HG03066 (cell line): ENCODE data around the gene TMEM223.
A peak's percentile ranks its signal among the peaks of the same experiment; 100 is the strongest.
"Not testable (repeated sequence)": the region's sequence is repeated elsewhere in the genome, so short reads cannot be mapped to it uniquely, and the experiment has no call there.

ENCODE experiments used
- ATAC-seq: cut with Tn5 transposase; IDR thresholded peaks from one replicate; pipeline ENCODE4 v1.9.1; 2021; ENCODE audit warnings: low read depth; ENCODE audit not compliant: unreplicated experiment

The TMEM223 gene

DNA sequence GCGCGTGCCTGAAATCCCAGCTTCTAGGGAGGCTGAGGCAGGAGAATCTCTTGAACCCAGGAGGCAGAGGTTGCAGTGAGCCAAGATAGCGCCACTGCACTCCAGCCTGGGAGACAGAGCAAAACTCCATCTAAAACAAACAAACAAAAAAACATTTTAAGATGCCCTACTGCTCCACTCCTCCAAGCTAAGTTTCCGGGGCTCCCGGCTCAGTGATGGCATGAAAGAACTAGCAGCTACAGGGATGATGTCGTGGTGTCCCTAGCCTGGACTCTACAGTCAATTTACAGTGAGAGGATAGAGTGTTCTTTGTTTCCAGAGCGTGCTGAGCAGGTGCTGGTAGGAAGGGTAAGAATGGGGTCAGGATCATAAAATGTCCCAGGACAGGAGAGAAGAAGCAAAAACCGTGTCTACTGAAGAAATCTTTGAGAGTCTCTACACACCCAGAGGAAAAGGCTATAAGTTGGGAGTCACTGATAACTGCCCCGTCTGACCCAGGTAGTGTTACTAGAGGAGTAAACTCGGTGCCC is 36.7 kb downstream of the TMEM223 start:
- no peak for ATAC-seq

DNA sequence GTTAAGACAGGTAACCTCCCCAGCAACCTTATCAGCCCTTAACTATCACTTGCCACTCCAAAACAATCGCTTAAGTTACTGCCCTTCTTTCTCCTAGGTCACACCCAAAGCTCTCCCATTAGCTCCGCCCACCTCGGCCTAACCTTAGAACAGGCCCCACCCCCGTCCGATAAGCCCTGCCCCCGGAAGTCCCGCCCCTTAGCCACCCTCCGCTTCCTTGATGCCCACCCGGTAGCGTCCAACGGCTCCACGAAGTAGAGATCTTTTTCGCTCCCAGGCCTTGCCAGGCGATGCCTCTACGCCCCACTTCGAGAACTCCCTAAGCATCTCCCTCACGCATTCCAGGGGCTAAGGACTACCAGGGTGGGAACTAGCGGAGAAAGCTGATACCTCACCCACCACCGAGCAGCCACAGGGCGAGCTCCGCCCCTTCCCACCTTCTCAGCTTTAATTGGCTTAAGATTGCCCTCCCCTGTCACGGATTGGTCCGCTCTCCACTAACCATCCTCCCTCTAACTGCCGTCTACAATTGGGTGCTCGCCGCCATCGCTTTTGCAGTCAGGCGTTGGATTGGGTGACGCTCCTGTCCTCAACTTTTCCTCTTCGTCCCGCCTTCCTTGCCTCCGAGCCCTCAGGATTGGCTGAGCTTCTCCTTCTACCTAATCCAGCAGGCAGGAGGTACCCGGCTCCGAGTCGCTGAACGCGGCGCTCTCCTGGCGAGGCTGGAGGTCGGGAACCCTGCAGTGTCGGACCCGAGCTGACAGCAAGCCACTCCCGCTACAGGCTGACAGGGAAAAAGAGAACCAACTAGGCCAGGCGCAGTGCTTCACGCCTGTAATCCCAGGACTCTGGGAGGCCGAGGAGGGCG is 37.8 kb downstream of the TMEM223 start, which contains the start of gene ZBTB3:
Gene ZBTB3, minus strand, starts transcription at position 425 of the 868 bp plus-strand sequence. CDS start 496 bp downstream, outside the sequence.
- peak; percentile 97 for ATAC-seq

DNA sequence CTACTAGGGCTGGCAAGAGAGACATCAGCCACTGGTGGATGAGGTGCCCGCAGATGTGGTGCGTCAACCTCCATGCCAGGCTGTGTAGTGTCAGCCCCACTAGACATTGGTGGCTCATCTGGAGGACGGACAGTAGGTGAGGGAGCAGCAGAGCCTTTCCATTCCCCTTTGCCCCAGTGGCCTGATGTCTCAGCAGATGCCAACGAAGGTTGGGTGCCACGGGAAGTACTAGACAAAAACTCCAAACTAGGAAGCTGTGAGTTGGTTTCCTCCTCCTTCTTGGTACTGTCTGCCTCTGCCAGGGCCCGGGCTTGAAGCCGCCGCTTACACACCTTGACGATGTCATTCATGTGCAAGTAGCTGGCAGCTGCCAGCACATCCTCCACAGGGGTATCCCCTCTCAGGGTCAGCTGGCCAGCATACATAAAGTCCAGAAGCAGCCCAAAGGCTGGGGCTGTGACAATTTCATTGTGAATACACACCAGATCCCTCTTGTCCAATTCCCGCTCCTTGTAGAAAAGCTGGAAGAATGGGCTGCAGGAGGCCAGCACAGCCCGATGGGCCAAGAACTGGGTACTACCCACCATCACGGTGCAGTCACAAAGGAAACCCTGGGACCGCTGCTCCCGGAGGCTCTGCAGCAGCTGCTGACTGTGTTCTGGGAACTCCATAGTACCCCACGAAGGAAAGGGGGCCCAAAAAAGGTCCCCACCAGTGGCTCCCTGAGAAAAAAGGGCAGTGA is 38.6 kb downstream of the TMEM223 start:
- no peak for ATAC-seq

DNA sequence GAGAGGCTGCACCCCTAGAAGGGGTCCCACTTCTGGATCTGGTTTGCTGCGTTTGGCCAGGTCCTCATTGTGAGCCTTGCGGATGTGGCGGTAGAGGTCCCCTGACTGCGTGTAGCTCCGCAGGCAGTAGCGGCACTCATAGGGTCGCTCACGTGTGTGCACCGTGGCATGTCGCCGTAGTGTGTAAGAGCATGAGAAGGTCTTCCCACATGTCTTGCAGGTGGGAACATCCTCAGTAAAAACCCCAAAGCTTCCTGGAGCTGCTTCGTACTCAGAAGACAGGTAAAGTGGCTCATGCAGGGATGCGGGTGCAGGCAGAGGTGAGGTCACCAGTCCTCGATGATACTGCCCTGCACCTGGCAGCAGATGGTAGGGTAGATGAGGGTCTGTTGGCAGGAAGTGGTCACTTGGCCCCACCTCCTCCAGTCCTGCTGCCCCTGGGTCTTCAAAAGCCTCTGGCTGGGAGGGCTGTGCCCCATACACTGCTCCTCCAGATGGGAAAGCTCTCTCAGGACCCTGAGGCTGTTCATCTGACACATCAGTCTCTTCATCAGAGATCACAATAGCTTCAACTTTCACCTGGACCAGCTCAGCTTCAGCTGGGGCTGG is 39.5 kb downstream of the TMEM223 start:
- ATAC-seq, result no peak

DNA sequence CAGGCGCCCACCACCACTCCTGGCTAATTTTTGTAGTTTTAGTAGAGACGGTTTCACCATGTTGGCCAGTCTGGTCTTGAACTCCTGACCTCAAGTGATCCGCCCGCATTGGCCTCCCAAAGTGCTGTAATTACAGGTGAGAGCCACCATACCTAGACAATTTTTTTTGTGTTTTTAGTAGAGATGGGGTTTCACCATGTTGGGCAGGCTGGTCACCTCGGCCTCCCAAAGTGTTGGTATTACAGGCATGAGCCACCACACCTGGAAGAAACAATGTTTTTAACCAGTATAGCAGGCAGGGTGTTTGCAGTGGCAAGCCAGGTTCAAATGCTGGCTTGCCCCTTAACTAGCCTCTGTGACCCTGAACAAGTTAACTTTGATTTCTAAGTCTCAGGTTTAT is 41.9 kb downstream of the TMEM223 start:
- not testable (repeated sequence) for ATAC-seq

- ATAC-seq, result no peak
Observed at GRCh38 chr11:62747475-62748160, 44.2 kb downstream of the TMEM223 start.
